ENCODE measurements around the gene OR14A2. TPM values are rescaled to one million over a fixed set of nuclear protein-coding genes. Genes with fewer than 3 reads are reported as not detected.

Gene OR14A2
- total RNA-seq, 1 donor from 2014 or later = not detected

GRCh38 chr1:247741756-247742155 lies 6.2 kb downstream of the OR14A2 start:
- H2AFZ ChIP-seq (ENCODE audit: low read depth, low read length) = no peak overlapping the region
- Mint-ChIP-seq H3K36me3 (ENCODE audit: low read depth, unreplicated experiment) (no peaks in the 10 kb centered on the region), H3K27me3 (ENCODE audit: low read depth, unreplicated experiment) (no peaks in the 10 kb centered on the region), H3K4me1 (ENCODE audit: low read depth, unreplicated experiment) (peaks cover 16% of the 10 kb centered on the region), H3K9me3 (ENCODE audit: unreplicated experiment) (peaks cover 8% of the 10 kb centered on the region), H3K27ac (ENCODE audit: unreplicated experiment) (peak overlapping the region; percentile 90), H3K4me3 (ENCODE audit: unreplicated experiment) (no peak overlapping the region)
- no peaks in the 10 kb centered on the region for H4K20me1 ChIP-seq (ENCODE audit: insufficient read depth, low read length)
- no peak for TF ChIP-seq EZH2 (IDR thresholded peaks at IDR 0.05; ENCODE audit: insufficient read depth, low read length)
- no peak for TF ChIP-seq CTCF (IDR thresholded peaks at IDR 0.05; ENCODE audit: insufficient read depth, low read depth, low read length)
- H3K4me1 ChIP-seq (ENCODE audit: insufficient read depth, low read length) = peaks cover 11% of the 10 kb centered on the region
- FAIRE-seq (no peak), DNase-seq (ENCODE audit: low read depth) (no peak)
- H3K4me3 ChIP-seq (ENCODE audit: insufficient read depth, low read depth, low read length) = no peak overlapping the region
- no peak overlapping the region for H3K4me2 ChIP-seq (ENCODE audit: low read length)
- no peaks in the 10 kb centered on the region for H3K79me2 ChIP-seq (ENCODE audit: insufficient read depth, low read length)
- no peak overlapping the region for H3K9ac ChIP-seq (ENCODE audit: low read length)
- H3K27ac ChIP-seq (ENCODE audit: low read depth, low read length) = peak overlapping the region; percentile 70
- H3K27me3 ChIP-seq (ENCODE audit: insufficient read depth, low read length) = no peaks in the 10 kb centered on the region
- H3K36me3 ChIP-seq (ENCODE audit: insufficient read depth, low read length) = no peaks in the 10 kb centered on the region
- H3K9me3 ChIP-seq (ENCODE audit: insufficient read depth, low read depth, low read length) = no peaks in the 10 kb centered on the region

GRCh38 chr1:247740721-247741120 lies 7.2 kb downstream of the OR14A2 start:
- Histone ChIP-seq H3K36me3 (ENCODE audit: insufficient read depth, low read length) (no peaks in the 10 kb centered on the region), H3K4me1 (ENCODE audit: insufficient read depth, low read length) (peaks cover 3% of the 10 kb centered on the region), H3K27ac (ENCODE audit: low read depth, low read length) (no peak overlapping the region), H3K9ac (ENCODE audit: low read length) (no peak overlapping the region), H3K4me3 (ENCODE audit: insufficient read depth, low read depth, low read length) (no peak overlapping the region), H3K27me3 (ENCODE audit: insufficient read depth, low read length) (no peaks in the 10 kb centered on the region), H3K4me2 (ENCODE audit: low read length) (no peak overlapping the region), H3K79me2 (ENCODE audit: insufficient read depth, low read length) (no peaks in the 10 kb centered on the region), H4K20me1 (ENCODE audit: insufficient read depth, low read length) (no peaks in the 10 kb centered on the region), H3K9me3 (ENCODE audit: insufficient read depth, low read depth, low read length) (no peaks in the 10 kb centered on the region), H2AFZ (ENCODE audit: low read depth, low read length) (no peak overlapping the region)
- Mint-ChIP-seq H3K9me3 (ENCODE audit: unreplicated experiment) (peaks cover 6% of the 10 kb centered on the region), H3K4me3 (ENCODE audit: unreplicated experiment) (no peak overlapping the region), H3K27me3 (ENCODE audit: low read depth, unreplicated experiment) (no peaks in the 10 kb centered on the region), H3K36me3 (ENCODE audit: low read depth, unreplicated experiment) (no peaks in the 10 kb centered on the region), H3K27ac (ENCODE audit: unreplicated experiment) (peak overlapping the region; percentile 37), H3K4me1 (ENCODE audit: low read depth, unreplicated experiment) (peaks cover 13% of the 10 kb centered on the region)
- DNase-seq (ENCODE audit: low read depth) (no peak), FAIRE-seq (no peak)
- TF ChIP-seq CTCF (IDR thresholded peaks at IDR 0.05; ENCODE audit: insufficient read depth, low read depth, low read length) (no peak), EZH2 (IDR thresholded peaks at IDR 0.05; ENCODE audit: insufficient read depth, low read length) (no peak)

DNA sequence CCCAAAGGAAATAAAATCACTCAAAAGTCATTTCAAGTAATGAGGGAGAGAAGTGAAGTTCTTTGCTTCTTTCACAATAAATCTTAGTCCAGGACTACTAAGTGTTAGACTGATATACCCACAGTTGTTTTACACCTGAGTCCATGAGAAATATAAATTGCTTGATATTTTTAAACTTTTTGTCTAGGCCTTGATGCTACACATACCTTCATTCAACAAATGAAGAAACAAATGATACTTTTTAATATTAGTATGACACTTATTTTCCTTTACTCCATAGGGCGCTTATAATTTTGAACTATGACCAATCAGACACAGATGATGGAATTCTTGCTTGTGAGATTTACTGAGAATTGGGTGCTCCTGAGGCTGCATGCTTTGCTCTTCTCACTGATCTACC lies 9.6 kb downstream of the OR14A2 start, which contains the start of gene OR14K1:
TSS of gene OR14K1 (plus strand) at position 301 of the 400 bp plus-strand sequence. CDS start at position 301, 0 bp downstream.
- Mint-ChIP-seq H3K27ac (ENCODE audit: unreplicated experiment) (peak within 1 kb of the TSS; percentile 15), H3K4me1 (ENCODE audit: low read depth, unreplicated experiment) (peaks cover 13% of the 10 kb centered on the region)
- FAIRE-seq = no peak

More for the DNA sequence above, 9.6 kb downstream of the OR14A2 start, which contains the start of gene OR14K1:
- Mint-ChIP-seq H3K27me3 (ENCODE audit: low read depth, unreplicated experiment) (no peaks in the 10 kb centered on the region), H3K36me3 (ENCODE audit: low read depth, unreplicated experiment) (no peaks in the 10 kb centered on the region), H3K9me3 (ENCODE audit: unreplicated experiment) (peaks cover 6% of the 10 kb centered on the region), H3K4me3 (ENCODE audit: unreplicated experiment) (no peak within 1 kb of the TSS)
- TF ChIP-seq CTCF (IDR thresholded peaks at IDR 0.05; ENCODE audit: insufficient read depth, low read depth, low read length) (no peak), EZH2 (IDR thresholded peaks at IDR 0.05; ENCODE audit: insufficient read depth, low read length) (no peak)
- no peak within 1 kb of the TSS for H3K27ac ChIP-seq (ENCODE audit: low read depth, low read length)
- no peaks in the 10 kb centered on the region for H4K20me1 ChIP-seq (ENCODE audit: insufficient read depth, low read length)
- H3K9me3 ChIP-seq (ENCODE audit: insufficient read depth, low read depth, low read length) = no peaks in the 10 kb centered on the region
- H2AFZ ChIP-seq (ENCODE audit: low read depth, low read length) = no peak within 1 kb of the TSS
- DNase-seq (ENCODE audit: low read depth) = no peak
- H3K9ac ChIP-seq (ENCODE audit: low read length) = no peak within 1 kb of the TSS
- H3K4me1 ChIP-seq (ENCODE audit: insufficient read depth, low read length) = peaks cover 3% of the 10 kb centered on the region
- no peak within 1 kb of the TSS for H3K4me2 ChIP-seq (ENCODE audit: low read length)
- no peaks in the 10 kb centered on the region for H3K27me3 ChIP-seq (ENCODE audit: insufficient read depth, low read length)
- no peak within 1 kb of the TSS for H3K4me3 ChIP-seq (ENCODE audit: insufficient read depth, low read depth, low read length)
- H3K36me3 ChIP-seq (ENCODE audit: insufficient read depth, low read length) = no peaks in the 10 kb centered on the region
- H3K79me2 ChIP-seq (ENCODE audit: insufficient read depth, low read length) = no peaks in the 10 kb centered on the region

Measured in astrocyte (in vitro differentiated cells and primary cell).